ENCODE measurements around the gene TOX3. TPM values are rescaled to one million over a fixed set of nuclear protein-coding genes. Genes with fewer than 3 reads are reported as not detected.

The TOX3 gene
- total RNA-seq, 1 donor from 2014 or later, result 0.46 TPM

DNA sequence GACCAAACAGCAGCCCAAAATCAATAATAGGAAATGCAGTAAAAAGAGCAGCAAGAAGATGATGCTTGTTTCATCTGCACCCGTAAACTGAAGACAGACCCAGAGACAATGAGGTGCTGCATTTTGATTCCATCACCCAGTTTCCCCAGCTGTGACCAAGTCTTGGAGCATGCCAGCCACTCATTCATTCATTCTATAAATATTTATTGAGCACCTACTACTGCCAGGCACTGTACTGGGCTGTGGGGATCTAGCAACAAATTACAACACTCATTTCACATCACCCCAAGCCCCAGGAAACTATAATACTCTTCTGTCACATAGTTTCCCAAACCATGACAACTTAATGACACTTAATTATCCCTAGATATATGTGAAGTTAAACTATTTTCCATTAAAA, 79.2 kb downstream of the TOX3 start:
- no peak overlapping the region for H3K4me3 Mint-ChIP-seq (ENCODE audit: unreplicated experiment)
- TF ChIP-seq CTCF (IDR thresholded peaks at IDR 0.05), result no peak
- no peaks in the 10 kb centered on the region for H3K27me3 Mint-ChIP-seq (ENCODE audit: unreplicated experiment)
- H3K27ac Mint-ChIP-seq (ENCODE audit: unreplicated experiment), result no peak overlapping the region
- DNase-seq (ENCODE audit: extremely low spot score, unreplicated experiment), result no peak
- H3K4me1 Mint-ChIP-seq (ENCODE audit: unreplicated experiment), result no peaks in the 10 kb centered on the region
- H3K36me3 Mint-ChIP-seq (ENCODE audit: unreplicated experiment), result no peaks in the 10 kb centered on the region
- no peaks in the 10 kb centered on the region for H3K9me3 Mint-ChIP-seq (ENCODE audit: unreplicated experiment)

DNA sequence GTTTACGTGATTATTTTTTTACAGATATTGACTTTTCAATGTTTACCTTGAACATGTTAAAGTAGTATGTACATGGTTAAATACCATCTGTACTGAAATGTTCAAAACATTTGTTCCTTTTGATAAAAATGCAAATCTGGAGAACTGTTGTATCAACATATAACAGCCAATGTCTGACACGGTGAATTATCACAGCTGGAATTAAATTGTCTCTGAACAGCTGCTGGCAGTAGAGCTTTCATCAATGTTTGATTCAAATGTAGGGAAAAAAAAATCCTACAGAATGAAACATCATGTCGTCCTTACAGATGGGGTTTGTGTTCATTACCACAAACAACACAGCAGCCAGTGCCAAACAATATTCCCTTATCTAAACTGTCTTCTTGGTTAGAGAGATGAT, 79.9 kb downstream of the TOX3 start:
- Mint-ChIP-seq H3K36me3 (ENCODE audit: unreplicated experiment) (no peaks in the 10 kb centered on the region), H3K4me1 (ENCODE audit: unreplicated experiment) (no peaks in the 10 kb centered on the region), H3K27me3 (ENCODE audit: unreplicated experiment) (no peaks in the 10 kb centered on the region), H3K9me3 (ENCODE audit: unreplicated experiment) (no peaks in the 10 kb centered on the region), H3K27ac (ENCODE audit: unreplicated experiment) (no peak overlapping the region), H3K4me3 (ENCODE audit: unreplicated experiment) (no peak overlapping the region)
- TF ChIP-seq CTCF (IDR thresholded peaks at IDR 0.05), result no peak
- no peak for DNase-seq (ENCODE audit: extremely low spot score, unreplicated experiment)

- DNase-seq (ENCODE audit: extremely low spot score, unreplicated experiment), result no peak
- H3K27me3 Mint-ChIP-seq (ENCODE audit: unreplicated experiment), result peaks cover 6% of the 10 kb centered on the region
- H3K4me1 Mint-ChIP-seq (ENCODE audit: unreplicated experiment), result peaks cover 2% of the 10 kb centered on the region
- H3K4me3 Mint-ChIP-seq (ENCODE audit: unreplicated experiment), result no peak overlapping the region
- no peaks in the 10 kb centered on the region for H3K36me3 Mint-ChIP-seq (ENCODE audit: unreplicated experiment)
- H3K9me3 Mint-ChIP-seq (ENCODE audit: unreplicated experiment), result no peaks in the 10 kb centered on the region
- no peak for TF ChIP-seq CTCF (IDR thresholded peaks at IDR 0.05)
- H3K27ac Mint-ChIP-seq (ENCODE audit: unreplicated experiment), result no peak overlapping the region
These were observed 81.2 kb downstream of the TOX3 start for GRCh38 chr16:52465711-52466267.

GRCh38 chr16:52463904-52464303, 83.0 kb downstream of the TOX3 start:
- Mint-ChIP-seq H3K4me1 (ENCODE audit: unreplicated experiment) (peaks cover 2% of the 10 kb centered on the region), H3K36me3 (ENCODE audit: unreplicated experiment) (no peaks in the 10 kb centered on the region), H3K4me3 (ENCODE audit: unreplicated experiment) (no peak overlapping the region), H3K27me3 (ENCODE audit: unreplicated experiment) (peaks cover 8% of the 10 kb centered on the region), H3K27ac (ENCODE audit: unreplicated experiment) (no peak overlapping the region), H3K9me3 (ENCODE audit: unreplicated experiment) (no peaks in the 10 kb centered on the region)
- TF ChIP-seq CTCF (IDR thresholded peaks at IDR 0.05), result no peak
- DNase-seq (ENCODE audit: extremely low spot score, unreplicated experiment), result no peak

GRCh38 chr16:52462816-52463215, 84.1 kb downstream of the TOX3 start:
- Mint-ChIP-seq H3K27me3 (ENCODE audit: unreplicated experiment) (peaks cover 8% of the 10 kb centered on the region), H3K4me1 (ENCODE audit: unreplicated experiment) (peaks cover 2% of the 10 kb centered on the region), H3K27ac (ENCODE audit: unreplicated experiment) (no peak overlapping the region), H3K9me3 (ENCODE audit: unreplicated experiment) (no peaks in the 10 kb centered on the region), H3K4me3 (ENCODE audit: unreplicated experiment) (no peak overlapping the region), H3K36me3 (ENCODE audit: unreplicated experiment) (no peaks in the 10 kb centered on the region)
- no peak for TF ChIP-seq CTCF (IDR thresholded peaks at IDR 0.05)
- DNase-seq (ENCODE audit: extremely low spot score, unreplicated experiment), result no peak
